ENCODE data around the gene ROPN1L.

- TF ChIP-seq, protein P1, sequence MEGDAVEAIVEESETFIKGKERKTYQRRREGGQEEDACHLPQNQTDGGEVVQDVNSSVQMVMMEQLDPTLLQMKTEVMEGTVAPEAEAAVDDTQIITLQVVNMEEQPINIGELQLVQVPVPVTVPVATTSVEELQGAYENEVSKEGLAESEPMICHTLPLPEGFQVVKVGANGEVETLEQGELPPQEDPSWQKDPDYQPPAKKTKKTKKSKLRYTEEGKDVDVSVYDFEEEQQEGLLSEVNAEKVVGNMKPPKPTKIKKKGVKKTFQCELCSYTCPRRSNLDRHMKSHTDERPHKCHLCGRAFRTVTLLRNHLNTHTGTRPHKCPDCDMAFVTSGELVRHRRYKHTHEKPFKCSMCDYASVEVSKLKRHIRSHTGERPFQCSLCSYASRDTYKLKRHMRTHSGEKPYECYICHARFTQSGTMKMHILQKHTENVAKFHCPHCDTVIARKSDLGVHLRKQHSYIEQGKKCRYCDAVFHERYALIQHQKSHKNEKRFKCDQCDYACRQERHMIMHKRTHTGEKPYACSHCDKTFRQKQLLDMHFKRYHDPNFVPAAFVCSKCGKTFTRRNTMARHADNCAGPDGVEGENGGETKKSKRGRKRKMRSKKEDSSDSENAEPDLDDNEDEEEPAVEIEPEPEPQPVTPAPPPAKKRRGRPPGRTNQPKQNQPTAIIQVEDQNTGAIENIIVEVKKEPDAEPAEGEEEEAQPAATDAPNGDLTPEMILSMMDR (IDR thresholded peaks at IDR 0.05; ENCODE audit: insufficient read depth, low read depth, low read length): no peak
- no peak for TF ChIP-seq EZH2 (IDR thresholded peaks at IDR 0.05; ENCODE audit: insufficient read depth, low read length)
Observed at GRCh38 chr5:10490927-10491672, 49.4 kb downstream of the ROPN1L start.
